GM12878 (cell line): ENCODE measurements around the gene SLC2A4. TPM values are rescaled to one million over a fixed set of nuclear protein-coding genes. Genes with fewer than 3 reads are reported as not detected.

Experiments
- ATAC-seq: fragments of 200-7000 bp; cut with Tn5 transposase; 3 replicates; pipeline ENCODE4 v1.9.1; 2020; ENCODE audit warnings: mild to moderate bottlenecking, moderate library complexity
- BruUV-seq: library from RNA; stranded (reverse); fragments of 400-500 nt; replicated peaks from 2 replicates; lab custom pipeline; 2021; lab: Mats Ljungman, UMichigan
- CTCF ChIA-PET: fragments of 300-600 bp; sonication (Branson Sonifier 250); formaldehyde crosslinking; extraction: SDS; loops from one replicate; lab custom pipeline; 2021; ENCODE audit warnings: inconsistent platforms; lab: Yijun Ruan, JAX
- POLR2A ChIA-PET: fragments of 350-600 bp; formaldehyde crosslinking; extraction: SDS; loops from one replicate; lab custom pipeline; 2021; ENCODE audit warnings: inconsistent platforms; lab: Charles Lee
- RAD21 ChIA-PET: fragments of 300-600 bp; sonication (Branson Sonifier 250); formaldehyde crosslinking; loops from one replicate; lab custom pipeline; 2023; ENCODE audit warnings: antibody characterized with exemption; ENCODE audit not compliant: unreplicated experiment; lab: Charles Lee
- SMC1A ChIA-PET: fragments of 300-600 bp; sonication (Branson Sonifier 250); formaldehyde crosslinking; loops from one replicate; lab custom pipeline; 2023; ENCODE audit not compliant: unreplicated experiment, uncharacterized antibody; lab: Charles Lee
- DNase-seq: peaks from one replicate; pipeline ENCODE4 v3.0.0-alpha.2; 2011; ENCODE audit warnings: low read depth, low spot score
- FAIRE-seq: peaks from 3 replicates; lab custom pipeline; 2011; peaks lifted over from hg19 to GRCh38; lab: Jason Lieb, UNC
- H2AFZ ChIP-seq: 2 replicates; pipeline ENCODE4 v1.6.0; 2011; ENCODE audit warnings: low read depth, low read length, control low read depth; ENCODE audit not compliant: control insufficient read depth
- H3K27ac ChIP-seq: 2 replicates; pipeline ENCODE4 v1.5.1; 2011; ENCODE audit warnings: control low read depth; ENCODE audit not compliant: control insufficient read depth, insufficient read depth
- H3K27me3 ChIP-seq, 2 experiments: replicated peaks in 1 of 2; 2 replicates each; pipeline versions ENCODE4 v1.6.0 to v1.6.1; 2011; ENCODE audit warnings: low read length in 1 of 2; ENCODE audit not compliant: control insufficient read depth in 2 of 2, insufficient read depth in 2 of 2
- H3K36me3 ChIP-seq, 2 experiments: 2 replicates each; pipeline ENCODE4 v1.5.1; 2011; ENCODE audit warnings: low read length in 1 of 2; ENCODE audit not compliant: control insufficient read depth in 2 of 2, insufficient read depth in 2 of 2
- H3K4me1 ChIP-seq: 2 replicates; pipeline ENCODE4 v1.6.1; 2011; ENCODE audit warnings: mild to moderate bottlenecking, low read length, moderate library complexity, mixed read lengths; ENCODE audit not compliant: control insufficient read depth, insufficient read depth
- H3K4me2 ChIP-seq: 2 replicates; pipeline ENCODE4 v1.6.0; 2011; ENCODE audit warnings: control low read depth; ENCODE audit not compliant: control insufficient read depth, insufficient read depth
- H3K4me3 ChIP-seq: fragments of 200-600 bp; sonication (generic); 2 replicates; pipeline ENCODE4 v1.5.1; 2016
- H3K79me2 ChIP-seq: 2 replicates; pipeline ENCODE4 v1.6.0; 2011; ENCODE audit warnings: low read length; ENCODE audit not compliant: control insufficient read depth, insufficient read depth
- H3K9ac ChIP-seq: 2 replicates; pipeline ENCODE4 v1.8.0; 2011; ENCODE audit warnings: low read length, control low read depth, mixed read lengths; ENCODE audit not compliant: control insufficient read depth, insufficient read depth
- H3K9me3 ChIP-seq: replicated peaks from 3 replicates; pipeline ENCODE4 v1.5.1; 2011; ENCODE audit warnings: mild to moderate bottlenecking, low read length; ENCODE audit not compliant: control insufficient read depth, insufficient read depth
- H4K20me1 ChIP-seq: 2 replicates; pipeline ENCODE4 v1.6.0; 2011; ENCODE audit not compliant: control insufficient read depth, insufficient read depth
- BRCA1 ChIP-seq: IDR thresholded peaks from 2 replicates; pipeline ENCODE4 v1.6.1; 2011; ENCODE audit warnings: low read depth, low read length, improper control_type of control experiment
- CBX5 ChIP-seq: sonication (generic); IDR thresholded peaks from 2 replicates; pipeline ENCODE4 v1.6.1; 2016; ENCODE audit warnings: low read depth, moderate library complexity, mild to moderate bottlenecking, inconsistent platforms
- EED ChIP-seq: sonication (generic); IDR thresholded peaks from 2 replicates; pipeline ENCODE4 v1.6.1; 2016; ENCODE audit warnings: antibody characterized with exemption, low read depth
- EGR1 ChIP-seq, 2 experiments: IDR thresholded peaks; 1 replicate in 1 of 2; 2 replicates in 1 of 2; pipeline ENCODE4 v1.6.1; 2011 to 2012; ENCODE audit warnings: low read depth in 2 of 2, low read length in 2 of 2, borderline replicate concordance in 1 of 2, mild to moderate bottlenecking in 1 of 2, moderate library complexity in 1 of 2
- EZH2 ChIP-seq: IDR thresholded peaks from 2 replicates; pipeline ENCODE4 v1.6.1; 2012; ENCODE audit warnings: low read depth, mild to moderate bottlenecking, control low read depth, inconsistent platforms, low read length, borderline replicate concordance; ENCODE audit not compliant: control insufficient read depth
- GABPA ChIP-seq: IDR thresholded peaks from 2 replicates; pipeline ENCODE4 v1.6.1; 2014; ENCODE audit warnings: antibody characterized with exemption, low read depth, mild to moderate bottlenecking, inconsistent platforms
- HDAC2 ChIP-seq: fragments of 200-600 bp; sonication (generic); IDR thresholded peaks from 2 replicates; pipeline ENCODE4 v1.6.1; 2017
- JUNB ChIP-seq: IDR thresholded peaks from 2 replicates; pipeline ENCODE4 v1.6.1; 2016; ENCODE audit warnings: antibody characterized with exemption, mild to moderate bottlenecking
- KLF5 ChIP-seq: fragments of 450-650 bp; IDR thresholded peaks from 2 replicates; pipeline ENCODE4 v1.6.1; 2014; ENCODE audit warnings: mild to moderate bottlenecking; ENCODE audit not compliant: partially characterized antibody
- MEF2A ChIP-seq: IDR thresholded peaks from 2 replicates; pipeline ENCODE4 v1.6.1; 2011; ENCODE audit warnings: low read depth, mild to moderate bottlenecking, low read length, moderate library complexity; ENCODE audit not compliant: insufficient read depth
- STAT3 ChIP-seq: IDR thresholded peaks from 2 replicates; pipeline ENCODE4 v1.6.1; 2011; ENCODE audit warnings: low read depth, low read length, improper control_type of control experiment
- WGBS: methylation state at CpG from one replicate; pipeline ENCODE4 v1.1.6; 2016; ENCODE audit warnings: low lambda C conversion rate; ENCODE audit not compliant: insufficient replicate concordance, insufficient coverage; ENCODE audit errors: missing lambda C conversion rate; 5-methylcytosine and 5-hydroxymethylcytosine counted together
- in situ Hi-C: fragments of 300-500 bp; cut with MboI; formaldehyde crosslinking; loops from 9 replicates; pipeline ENCODE4 v1.14.3; 2018; ENCODE audit warnings: mixed read lengths
- intact Hi-C: fragments of 100-400 bp; cut with micrococcal nuclease; formaldehyde crosslinking; loops from one replicate; pipeline ENCODE4 v1.14.2; 2022; ENCODE audit not compliant: unreplicated experiment
- polyA plus RNA-seq, 11 experiments: library from polyadenylated mRNA; depleted of rRNA in 4 of 11; unstranded in 6 of 11; stranded (reverse) in 5 of 11; fragments of >200 nt; fragmentation: Nextera tagmentation in 4 of 11; fragmentation: Illumina TruSeq in 1 of 11; extraction: Ambion mirVana in 4 of 11; extraction: Trizol in 1 of 11; gene quantifications; 1 replicate in 1 of 11; 2 replicates in 10 of 11; pipeline versions ENCODE4 v1.2.1 to v1.2.3, GENCODE V29; 2011 to 2016; ENCODE audit warnings: inconsistent platforms in 2 of 11, missing spikeins in 2 of 11, low read depth in 1 of 11
- total RNA-seq, 4 experiments: library from RNA; depleted of rRNA in 3 of 4; stranded (reverse); fragments of >200 nt in 3 of 4; fragmentation: Illumina TruSeq in 1 of 4; extraction: Trizol in 1 of 4; gene quantifications; 2 replicates each; pipeline versions ENCODE4 v1.2.1 to v1.2.3, GENCODE V29; 2013 to 2021
- TF ChIP-seq, protein P1 (sequence below): fragments of 450-650 bp; IDR thresholded peaks from 2 replicates; pipeline ENCODE4 v1.6.1; 2014; ENCODE audit warnings: mild to moderate bottlenecking
- TF ChIP-seq, protein P2 (sequence below): IDR thresholded peaks from 2 replicates; pipeline ENCODE4 v1.6.1; 2012; ENCODE audit warnings: low read depth, low read length, improper control_type of control experiment
- TF ChIP-seq, protein P3 (sequence below): fragments of 450-650 bp; IDR thresholded peaks from 2 replicates; pipeline ENCODE4 v1.6.1; 2017; ENCODE audit warnings: mild to moderate bottlenecking
- TF ChIP-seq, protein P4 (sequence below): fragments of 450-650 bp; IDR thresholded peaks from 2 replicates; pipeline ENCODE4 v1.6.1; 2016; ENCODE audit warnings: mild to moderate bottlenecking
- TF ChIP-seq, protein P5 (sequence below): fragments of 450-650 bp; IDR thresholded peaks from 2 replicates; pipeline ENCODE4 v1.6.1; 2016; ENCODE audit warnings: mild to moderate bottlenecking

Gene SLC2A4
- total and polyA plus RNA-seq, 10 of the 15 experiments (the other 5 are each of a cell fraction or from before 2014, with no cell fraction given) = 0.03 to 0.23 (median 0.04) TPM; not detected in 4

DNA sequence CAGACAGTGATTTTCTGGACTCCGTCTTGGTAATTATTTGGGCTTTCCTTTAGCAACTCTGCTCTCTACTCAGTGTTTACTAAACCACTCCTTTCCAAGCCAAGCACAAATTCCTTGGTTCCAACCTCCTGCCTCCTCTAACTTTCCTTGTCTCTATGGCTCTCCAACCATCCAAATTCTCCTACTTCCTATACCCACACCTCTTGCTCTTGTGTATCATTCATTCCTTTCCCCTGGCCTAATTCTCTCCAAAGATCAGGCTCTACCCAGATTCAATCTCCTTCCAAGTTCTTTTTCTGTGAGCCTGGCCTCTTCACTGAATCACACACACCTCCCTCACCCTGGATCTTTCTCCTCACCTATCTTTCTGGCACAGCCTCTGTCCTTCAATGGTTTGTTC, 46.5 kb downstream of the SLC2A4 start:
- H3K9me3 ChIP-seq = no peaks in the 10 kb centered on the region
- peaks cover 2 to 12% of the 10 kb centered on the region in 2 experiments; a peak in 3 of 4 replicates for H3K36me3 ChIP-seq
- peaks cover 27% of the 10 kb centered on the region for H3K4me1 ChIP-seq
- no peak overlapping the region for H3K27ac ChIP-seq
- DNase-seq = no peak
- BruUV-seq = no TSS peak
- RAD21 ChIA-PET = interaction anchor here (2.2 kb wide), 1 partner anchor 9 kb away, joined by 10 read pairs; the partner anchor contains the start of gene ACAP1
- POLR2A ChIA-PET = interaction anchor here (1.7 to 3.2 kb wide), 4 partner anchors 9 to 86 kb away, joined by 6 to 21 read pairs (median 11); partner anchors contain the start of genes ACAP1, GABARAP and TMEM256
- intact Hi-C loops = loop anchor here (2.0 kb wide), 1 partner anchor 21 kb away; the partner anchor contains the start of gene EIF5A
- no peaks in the 10 kb centered on the region for H4K20me1 ChIP-seq
- peak overlapping the region; percentile 99 for H3K4me3 ChIP-seq
- CTCF ChIA-PET = interaction anchor here (0.8 to 7.9 kb wide), 3 partner anchors 9 to 282 kb away, joined by 4 to 49 read pairs (median 46); partner anchors contain the start of gene ACAP1
- H3K27me3 ChIP-seq = no peaks in the 10 kb centered on the region
- SMC1A ChIA-PET = interaction anchor here (1.0 to 2.3 kb wide), 2 partner anchors 10 to 26 kb away, joined by 3 to 18 read pairs; partner anchors contain the start of gene ACAP1
- no peak overlapping the region for H2AFZ ChIP-seq
- H3K4me2 ChIP-seq = peak overlapping the region; percentile 66
- peaks cover 17% of the 10 kb centered on the region for H3K79me2 ChIP-seq
- 100% methylated on average over 1 of the region's 1 CpG for WGBS
- in situ Hi-C loops = no loop called here
- peak overlapping the region; percentile 79 for H3K9ac ChIP-seq
- no peak for FAIRE-seq
- no peak for ATAC-seq
- TF ChIP-seq, protein P1, sequence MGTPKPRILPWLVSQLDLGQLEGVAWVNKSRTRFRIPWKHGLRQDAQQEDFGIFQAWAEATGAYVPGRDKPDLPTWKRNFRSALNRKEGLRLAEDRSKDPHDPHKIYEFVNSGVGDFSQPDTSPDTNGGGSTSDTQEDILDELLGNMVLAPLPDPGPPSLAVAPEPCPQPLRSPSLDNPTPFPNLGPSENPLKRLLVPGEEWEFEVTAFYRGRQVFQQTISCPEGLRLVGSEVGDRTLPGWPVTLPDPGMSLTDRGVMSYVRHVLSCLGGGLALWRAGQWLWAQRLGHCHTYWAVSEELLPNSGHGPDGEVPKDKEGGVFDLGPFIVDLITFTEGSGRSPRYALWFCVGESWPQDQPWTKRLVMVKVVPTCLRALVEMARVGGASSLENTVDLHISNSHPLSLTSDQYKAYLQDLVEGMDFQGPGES = no peak
- no peak for TF ChIP-seq MEF2A
- no peak for TF ChIP-seq KLF5
- TF ChIP-seq, protein P2, sequence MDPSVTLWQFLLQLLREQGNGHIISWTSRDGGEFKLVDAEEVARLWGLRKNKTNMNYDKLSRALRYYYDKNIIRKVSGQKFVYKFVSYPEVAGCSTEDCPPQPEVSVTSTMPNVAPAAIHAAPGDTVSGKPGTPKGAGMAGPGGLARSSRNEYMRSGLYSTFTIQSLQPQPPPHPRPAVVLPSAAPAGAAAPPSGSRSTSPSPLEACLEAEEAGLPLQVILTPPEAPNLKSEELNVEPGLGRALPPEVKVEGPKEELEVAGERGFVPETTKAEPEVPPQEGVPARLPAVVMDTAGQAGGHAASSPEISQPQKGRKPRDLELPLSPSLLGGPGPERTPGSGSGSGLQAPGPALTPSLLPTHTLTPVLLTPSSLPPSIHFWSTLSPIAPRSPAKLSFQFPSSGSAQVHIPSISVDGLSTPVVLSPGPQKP = no peak
- no peak for TF ChIP-seq JUNB
- TF ChIP-seq EGR1 (IDR thresholded peaks at IDR 0.05; ENCODE audit: borderline replicate concordance in 1 of 2, low read depth in 2 of 2, low read length in 2 of 2) = no peak
- TF ChIP-seq, protein P3, sequence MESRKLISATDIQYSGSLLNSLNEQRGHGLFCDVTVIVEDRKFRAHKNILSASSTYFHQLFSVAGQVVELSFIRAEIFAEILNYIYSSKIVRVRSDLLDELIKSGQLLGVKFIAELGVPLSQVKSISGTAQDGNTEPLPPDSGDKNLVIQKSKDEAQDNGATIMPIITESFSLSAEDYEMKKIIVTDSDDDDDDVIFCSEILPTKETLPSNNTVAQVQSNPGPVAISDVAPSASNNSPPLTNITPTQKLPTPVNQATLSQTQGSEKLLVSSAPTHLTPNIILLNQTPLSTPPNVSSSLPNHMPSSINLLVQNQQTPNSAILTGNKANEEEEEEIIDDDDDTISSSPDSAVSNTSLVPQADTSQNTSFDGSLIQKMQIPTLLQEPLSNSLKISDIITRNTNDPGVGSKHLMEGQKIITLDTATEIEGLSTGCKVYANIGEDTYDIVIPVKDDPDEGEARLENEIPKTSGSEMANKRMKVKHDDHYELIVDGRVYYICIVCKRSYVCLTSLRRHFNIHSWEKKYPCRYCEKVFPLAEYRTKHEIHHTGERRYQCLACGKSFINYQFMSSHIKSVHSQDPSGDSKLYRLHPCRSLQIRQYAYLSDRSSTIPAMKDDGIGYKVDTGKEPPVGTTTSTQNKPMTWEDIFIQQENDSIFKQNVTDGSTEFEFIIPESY = no peak
- no peak for TF ChIP-seq CBX5
- TF ChIP-seq BRCA1 = no peak
- TF ChIP-seq, protein P4, sequence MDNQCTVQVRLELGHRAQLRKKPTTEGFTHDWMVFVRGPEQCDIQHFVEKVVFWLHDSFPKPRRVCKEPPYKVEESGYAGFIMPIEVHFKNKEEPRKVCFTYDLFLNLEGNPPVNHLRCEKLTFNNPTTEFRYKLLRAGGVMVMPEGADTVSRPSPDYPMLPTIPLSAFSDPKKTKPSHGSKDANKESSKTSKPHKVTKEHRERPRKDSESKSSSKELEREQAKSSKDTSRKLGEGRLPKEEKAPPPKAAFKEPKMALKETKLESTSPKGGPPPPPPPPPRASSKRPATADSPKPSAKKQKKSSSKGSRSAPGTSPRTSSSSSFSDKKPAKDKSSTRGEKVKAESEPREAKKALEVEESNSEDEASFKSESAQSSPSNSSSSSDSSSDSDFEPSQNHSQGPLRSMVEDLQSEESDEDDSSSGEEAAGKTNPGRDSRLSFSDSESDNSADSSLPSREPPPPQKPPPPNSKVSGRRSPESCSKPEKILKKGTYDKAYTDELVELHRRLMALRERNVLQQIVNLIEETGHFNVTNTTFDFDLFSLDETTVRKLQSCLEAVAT = no peak
- TF ChIP-seq EED = no peak
- TF ChIP-seq STAT3 = no peak
- no peak for TF ChIP-seq GABPA
- no peak for TF ChIP-seq HDAC2
- no peak for TF ChIP-seq EZH2
- TF ChIP-seq, protein P5, sequence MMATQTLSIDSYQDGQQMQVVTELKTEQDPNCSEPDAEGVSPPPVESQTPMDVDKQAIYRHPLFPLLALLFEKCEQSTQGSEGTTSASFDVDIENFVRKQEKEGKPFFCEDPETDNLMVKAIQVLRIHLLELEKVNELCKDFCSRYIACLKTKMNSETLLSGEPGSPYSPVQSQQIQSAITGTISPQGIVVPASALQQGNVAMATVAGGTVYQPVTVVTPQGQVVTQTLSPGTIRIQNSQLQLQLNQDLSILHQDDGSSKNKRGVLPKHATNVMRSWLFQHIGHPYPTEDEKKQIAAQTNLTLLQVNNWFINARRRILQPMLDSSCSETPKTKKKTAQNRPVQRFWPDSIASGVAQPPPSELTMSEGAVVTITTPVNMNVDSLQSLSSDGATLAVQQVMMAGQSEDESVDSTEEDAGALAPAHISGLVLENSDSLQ = no peak
